GM10847 (cell line): ENCODE results near the gene TNNT3.

Experiments
- POLR2A ChIP-seq: IDR thresholded peaks from 2 replicates; pipeline ENCODE4 v1.6.1; 2011; ENCODE audit not compliant: insufficient read length; ENCODE audit errors: extremely low read depth

Gene TNNT3

DNA sequence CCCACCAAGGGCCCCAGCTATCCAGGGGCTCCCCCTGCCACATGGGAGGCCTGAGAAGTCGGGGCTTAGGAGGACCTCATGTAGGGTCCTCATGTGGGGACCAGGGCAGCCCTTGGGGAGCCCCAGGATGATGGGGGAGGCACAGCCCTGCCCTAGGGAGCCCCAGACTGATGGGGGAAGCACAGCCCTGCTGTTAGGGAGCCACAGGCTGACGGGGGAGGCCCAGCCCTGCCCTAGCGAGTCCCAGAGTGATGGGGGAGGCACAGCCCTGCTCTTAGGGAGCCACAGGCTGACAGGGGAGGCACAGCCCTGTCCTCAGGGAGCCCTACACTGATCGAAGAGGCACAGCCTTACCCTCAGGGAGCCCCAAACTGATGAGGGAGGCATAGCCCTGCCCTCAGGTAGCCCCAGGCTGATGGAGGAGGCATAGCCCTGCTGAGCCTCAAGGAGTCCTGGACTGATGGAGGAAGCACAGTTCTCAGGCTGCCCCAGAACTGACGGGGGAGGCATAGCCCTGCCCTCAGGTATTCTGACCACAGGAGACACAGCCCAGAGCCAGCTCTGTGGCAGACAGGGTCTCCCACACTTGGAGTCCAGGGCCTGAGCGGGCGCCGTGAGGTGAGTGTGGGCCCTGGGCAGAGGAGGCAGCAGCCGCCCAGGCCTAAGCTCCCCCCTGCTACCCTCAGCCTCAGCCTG, 38.6 kb upstream of the TNNT3 start:
- TF ChIP-seq POLR2A = no peak

DNA sequence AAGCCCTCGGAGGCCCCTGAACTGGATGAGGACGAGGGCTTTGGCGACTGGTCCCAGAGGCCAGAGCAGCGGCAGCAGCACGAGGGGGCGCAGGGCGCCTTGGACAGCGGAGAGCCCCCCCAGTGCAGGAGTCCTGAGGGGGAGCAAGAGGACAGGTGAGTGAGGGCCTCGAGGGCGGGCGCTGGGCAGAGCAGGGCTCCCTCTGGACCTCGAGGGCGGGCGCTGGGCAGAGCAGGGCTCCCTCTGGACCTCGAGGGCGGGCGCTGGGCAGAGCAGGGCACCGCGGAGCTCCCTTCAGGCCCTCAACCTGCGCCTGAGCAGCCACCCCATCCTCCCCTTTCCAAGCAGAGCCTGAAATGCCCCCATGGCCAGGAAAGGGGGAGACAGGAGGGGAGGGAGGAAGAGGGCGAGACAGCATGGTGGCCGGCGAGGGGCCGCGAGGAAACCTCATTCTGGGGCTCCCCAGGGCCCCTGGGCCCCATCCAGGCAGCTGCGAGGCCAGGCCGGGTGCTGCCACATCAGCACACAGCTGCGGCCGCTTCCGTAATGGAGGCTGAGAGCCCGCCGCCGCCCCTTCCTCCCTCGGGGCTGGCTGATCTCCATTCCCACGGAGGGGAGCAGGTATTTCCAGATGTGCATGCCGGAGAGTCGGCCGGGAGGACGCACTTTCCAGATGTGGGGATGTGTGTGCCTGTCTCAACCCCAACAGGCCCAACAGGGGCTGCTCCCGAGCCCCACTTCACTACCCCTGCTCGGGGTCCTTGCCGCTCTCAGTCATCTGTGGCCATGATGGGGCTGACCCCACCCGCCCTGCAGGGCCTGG, 37.9 kb upstream of the TNNT3 start:
- no peak for TF ChIP-seq POLR2A

DNA sequence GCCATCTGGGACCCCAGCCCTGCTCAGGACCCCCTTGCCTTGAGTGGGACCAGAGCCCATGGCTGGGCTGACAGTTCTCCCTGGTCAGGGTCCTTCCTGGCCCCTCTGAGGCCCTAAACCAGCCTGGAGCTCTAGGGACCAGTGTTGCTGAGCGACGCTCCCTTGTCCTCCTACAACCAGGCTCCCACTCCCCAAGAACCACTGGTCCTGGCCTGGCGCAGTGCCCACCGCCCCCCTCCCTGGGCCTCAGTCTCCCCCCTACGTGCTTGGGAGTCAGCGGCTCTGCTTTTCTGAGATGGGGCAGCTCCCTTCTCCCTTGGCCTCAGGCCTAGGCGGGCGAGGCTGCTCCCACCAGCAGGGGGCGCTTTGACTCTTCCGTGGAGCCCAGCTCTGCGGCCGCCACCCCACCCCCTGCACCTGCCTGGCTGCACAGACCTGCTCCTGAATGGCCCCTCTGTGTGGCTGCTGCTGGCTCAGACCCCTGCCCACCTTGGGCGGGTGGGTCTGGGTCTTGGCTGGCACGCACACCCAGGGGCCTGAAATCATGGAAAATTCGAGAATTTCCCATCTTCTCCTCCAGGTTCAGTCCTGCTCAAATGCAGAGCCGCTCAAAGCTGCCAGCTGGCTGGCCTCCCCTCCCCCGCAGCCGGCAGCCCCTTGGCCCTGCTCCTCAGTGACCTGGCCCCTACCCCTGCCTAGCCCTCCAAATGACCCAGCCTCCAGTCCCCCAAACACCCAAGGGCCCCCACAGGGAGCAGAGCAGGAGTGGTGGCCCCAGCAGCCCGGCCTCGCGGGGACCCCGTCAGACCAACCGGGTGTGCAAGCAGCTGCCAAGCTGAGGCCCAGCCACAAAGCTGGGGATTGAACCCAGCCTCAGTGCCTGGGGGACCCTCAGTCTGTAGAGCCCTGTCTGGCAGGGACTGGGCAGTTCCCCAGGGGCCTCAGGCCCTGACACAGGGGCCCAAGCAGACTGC, 37.0 kb upstream of the TNNT3 start:
- TF ChIP-seq POLR2A = no peak

DNA sequence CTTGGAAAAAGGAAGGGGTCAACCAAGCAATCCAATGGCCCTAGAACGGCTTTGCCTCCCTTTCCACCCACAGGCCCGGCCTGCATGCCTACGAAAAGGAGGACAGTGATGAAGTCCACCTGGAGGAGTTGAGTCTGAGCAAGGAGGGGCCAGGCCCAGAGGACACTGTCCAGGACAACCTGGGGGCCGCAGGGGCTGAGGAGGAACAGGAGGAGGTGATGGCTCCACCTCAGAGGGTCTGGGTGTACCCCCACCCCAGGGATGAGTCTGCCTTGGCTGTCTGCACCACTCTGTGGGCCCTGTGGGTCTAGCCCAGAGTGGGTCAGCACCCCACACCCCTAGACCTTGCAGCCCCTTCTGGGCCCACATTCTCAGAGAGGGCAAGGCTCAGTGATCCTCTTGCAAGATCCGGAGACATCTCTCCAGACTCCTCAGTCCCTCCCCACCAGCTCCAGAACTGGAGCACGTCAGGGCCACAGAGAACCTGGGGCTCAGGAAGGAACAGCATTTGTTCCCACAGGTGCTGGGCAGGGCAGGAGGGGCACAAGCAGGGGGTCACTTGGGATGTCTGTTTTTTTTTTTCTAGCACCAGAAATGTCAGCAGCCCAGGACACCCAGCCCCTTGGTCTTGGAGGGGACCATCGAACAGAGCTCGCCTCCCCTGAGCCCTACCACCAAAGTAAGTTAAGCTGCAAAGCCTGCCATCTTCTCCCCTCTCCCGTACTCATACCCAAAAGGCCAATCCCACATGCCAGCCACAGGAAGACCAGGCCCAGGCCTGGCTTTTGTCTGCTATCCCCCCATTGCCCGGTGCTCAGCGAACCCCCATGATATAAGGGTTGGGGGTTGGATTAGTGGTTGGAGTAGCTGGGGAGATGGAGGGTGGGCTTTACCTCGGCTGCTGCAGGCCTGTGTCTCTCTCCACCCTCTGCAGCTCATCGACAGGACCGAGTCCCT, 35.9 kb upstream of the TNNT3 start:
- TF ChIP-seq POLR2A = no peak

DNA sequence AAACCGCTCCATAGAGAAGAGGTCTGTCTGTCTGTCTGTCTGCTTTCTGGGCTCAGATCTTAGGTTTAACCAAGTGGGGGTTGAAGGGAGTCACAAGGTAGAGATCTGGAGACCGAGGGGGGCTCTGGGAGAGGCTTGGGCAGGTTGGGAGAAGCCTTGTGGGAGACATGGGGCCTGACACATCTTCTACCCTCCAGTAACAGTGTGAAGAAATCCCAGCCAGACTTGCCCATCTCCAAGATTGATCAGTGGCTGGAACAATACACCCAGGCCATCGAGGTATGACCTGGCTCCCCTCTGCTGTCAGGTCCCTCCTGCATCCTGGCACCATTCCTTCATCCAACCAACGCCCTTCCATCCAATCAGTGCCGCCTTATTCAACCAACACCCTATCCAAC, 35.2 kb upstream of the TNNT3 start:
- no peak for TF ChIP-seq POLR2A

DNA sequence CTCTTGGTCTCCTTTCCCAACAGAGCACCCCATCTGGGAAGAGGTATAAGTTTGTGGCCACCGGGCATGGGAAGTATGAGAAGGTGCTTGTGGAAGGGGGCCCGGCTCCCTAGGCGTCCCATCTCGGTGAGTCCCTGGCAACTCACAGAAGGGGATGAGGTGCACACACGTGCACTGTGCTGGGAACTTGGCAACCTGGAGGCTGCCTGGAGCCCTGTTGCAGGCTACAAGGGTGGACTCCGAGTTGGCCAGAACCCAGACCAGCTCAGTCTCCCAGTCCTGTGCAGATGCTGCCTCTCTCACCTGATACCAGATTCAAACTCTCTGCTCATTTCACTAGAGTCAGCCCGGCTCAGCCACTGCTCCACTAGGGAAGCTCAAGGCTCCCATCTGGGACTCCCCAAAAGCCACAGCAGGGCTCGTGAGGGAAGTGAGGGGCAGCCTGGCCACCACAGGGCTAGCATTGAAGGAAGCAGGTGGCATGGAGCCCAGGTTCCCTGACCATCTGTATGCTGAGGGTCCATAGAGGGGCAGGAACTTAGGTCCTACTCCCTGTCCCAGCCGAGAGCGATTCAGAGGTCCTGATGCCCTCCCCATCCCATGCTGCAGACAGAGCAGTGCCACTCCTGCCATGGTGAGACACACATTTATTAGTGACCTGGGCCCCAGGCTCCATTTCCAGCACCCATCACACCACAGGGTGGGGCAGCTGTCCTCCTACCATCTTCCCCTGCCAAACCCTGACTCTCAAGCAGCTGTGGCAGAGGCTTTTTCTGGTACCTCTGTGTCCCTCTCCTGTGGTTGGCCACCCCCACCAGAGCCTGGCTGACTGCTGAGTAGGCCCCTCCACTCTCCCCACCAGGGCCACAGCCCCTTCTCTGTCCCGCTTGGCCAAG, 31.8 kb upstream of the TNNT3 start:
- TF ChIP-seq POLR2A = no peak

DNA sequence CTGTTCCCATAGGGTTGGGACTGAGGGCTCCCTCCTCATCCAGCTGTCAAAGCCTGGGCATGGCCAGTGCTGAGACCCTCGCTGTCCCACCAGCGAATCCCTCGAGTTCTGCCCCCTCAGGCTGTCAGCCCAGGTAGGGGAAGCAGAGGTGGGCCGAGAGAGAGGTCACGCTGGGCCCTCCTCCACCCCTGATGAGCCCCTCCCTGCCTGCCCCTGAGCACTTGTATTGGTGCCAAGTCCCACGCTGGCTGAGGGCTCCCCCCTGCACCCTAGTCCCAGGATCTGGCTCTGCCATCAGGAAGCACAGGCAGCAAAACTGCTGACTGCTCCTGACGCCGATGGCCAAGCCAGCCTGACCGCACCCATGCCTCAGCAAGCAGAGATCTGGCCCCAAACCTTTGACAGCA, 31.2 kb upstream of the TNNT3 start:
- TF ChIP-seq POLR2A = no peak

DNA sequence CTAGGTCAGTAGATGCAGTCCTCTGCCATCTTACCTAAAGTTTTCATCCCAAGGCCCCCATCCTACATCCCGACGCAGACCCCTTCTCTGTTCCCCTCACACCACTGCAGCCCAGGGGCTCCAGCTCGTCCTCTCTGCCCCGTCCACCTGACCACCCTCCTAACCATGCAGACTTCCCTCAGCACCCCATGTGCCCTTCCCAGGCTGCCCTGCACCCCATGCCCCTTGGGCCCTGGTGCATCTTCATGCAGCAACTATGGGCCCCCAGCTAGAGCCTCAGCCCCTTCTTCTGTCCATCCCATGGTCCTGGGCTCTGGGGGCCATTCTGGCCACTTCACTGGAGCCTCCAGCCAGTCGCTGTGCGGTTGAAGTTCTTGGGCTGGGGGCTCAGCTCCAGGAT, 30.7 kb upstream of the TNNT3 start:
- no peak for TF ChIP-seq POLR2A

DNA sequence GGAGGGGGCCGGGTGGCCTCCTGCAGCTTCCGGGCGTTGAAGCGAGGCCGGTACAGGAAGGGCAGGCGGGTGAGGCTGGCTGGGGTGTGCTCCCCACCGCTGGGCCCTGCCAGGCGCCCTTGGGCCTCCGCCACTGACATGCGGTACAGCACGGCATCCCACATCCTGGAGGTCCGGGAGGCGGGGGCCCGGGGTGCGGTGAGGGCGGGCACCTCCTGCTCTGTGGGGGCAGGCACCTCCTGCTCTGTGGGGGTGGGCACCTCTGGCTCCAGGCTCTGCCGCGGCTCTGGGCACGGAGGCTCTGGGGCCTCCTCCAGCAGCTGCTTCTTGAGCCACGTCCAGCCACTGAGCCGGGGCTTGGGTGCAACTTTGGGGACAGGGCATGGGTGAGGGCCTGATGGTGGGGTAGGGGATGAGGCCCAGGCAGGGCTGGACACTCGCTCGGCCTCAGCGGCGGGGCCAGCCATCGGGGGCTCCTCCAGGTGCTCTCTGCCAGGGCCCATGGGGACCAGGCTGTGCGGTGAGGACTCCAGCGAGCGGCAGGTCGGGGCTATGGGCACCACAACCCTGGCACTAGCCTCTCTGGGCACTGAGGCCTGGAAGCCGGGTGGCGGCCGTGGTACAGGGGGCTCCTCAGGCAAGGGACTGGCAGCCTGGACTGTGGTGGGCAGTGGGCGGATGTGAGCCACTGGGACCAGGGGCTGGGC, 30.1 kb upstream of the TNNT3 start:
- TF ChIP-seq POLR2A = no peak

DNA sequence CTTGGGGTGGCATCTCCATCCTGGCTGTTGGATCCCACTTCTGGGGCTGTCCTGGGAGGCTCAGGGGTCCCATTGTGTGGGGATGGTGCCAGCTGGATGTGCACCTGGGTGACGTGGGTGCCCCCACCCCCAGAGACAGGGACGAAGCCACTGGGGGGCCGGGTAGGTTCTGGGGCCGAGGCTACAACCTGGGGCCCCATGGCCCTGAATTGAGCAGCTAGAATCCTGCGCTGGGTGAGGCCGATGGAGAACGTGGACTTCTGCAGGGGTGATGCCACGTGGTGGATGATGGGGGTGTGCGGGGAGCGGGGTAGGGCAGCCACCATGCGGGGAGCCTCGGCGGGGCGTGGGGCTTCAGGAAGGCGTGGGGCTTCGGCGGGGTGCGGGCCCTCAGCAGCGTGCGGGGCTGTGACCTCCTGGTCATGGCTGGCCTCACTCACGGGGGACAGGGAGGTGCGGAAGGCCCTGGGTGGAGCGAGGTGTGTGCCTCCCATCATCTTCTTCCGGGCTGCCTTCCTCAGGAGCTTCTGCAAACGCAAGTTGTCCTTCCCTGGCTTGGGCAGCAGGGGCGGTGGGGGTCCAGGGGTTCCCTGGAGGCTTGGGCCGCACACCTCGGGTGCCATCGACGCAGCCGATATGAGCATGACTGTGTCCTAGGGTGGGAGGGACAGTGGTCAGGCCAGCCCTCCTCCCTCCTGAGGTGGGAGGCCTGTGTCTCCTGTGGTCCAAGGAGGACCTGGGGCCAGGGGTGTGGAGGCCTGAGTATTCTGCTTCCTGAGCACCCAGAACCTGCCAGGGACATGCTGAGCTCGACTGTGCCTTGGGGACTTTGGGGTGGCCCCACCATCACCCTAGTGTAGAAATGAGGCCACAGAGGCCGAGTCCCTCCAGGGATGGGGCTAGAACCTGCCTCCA, 29.3 kb upstream of the TNNT3 start:
- TF ChIP-seq POLR2A = no peak

DNA sequence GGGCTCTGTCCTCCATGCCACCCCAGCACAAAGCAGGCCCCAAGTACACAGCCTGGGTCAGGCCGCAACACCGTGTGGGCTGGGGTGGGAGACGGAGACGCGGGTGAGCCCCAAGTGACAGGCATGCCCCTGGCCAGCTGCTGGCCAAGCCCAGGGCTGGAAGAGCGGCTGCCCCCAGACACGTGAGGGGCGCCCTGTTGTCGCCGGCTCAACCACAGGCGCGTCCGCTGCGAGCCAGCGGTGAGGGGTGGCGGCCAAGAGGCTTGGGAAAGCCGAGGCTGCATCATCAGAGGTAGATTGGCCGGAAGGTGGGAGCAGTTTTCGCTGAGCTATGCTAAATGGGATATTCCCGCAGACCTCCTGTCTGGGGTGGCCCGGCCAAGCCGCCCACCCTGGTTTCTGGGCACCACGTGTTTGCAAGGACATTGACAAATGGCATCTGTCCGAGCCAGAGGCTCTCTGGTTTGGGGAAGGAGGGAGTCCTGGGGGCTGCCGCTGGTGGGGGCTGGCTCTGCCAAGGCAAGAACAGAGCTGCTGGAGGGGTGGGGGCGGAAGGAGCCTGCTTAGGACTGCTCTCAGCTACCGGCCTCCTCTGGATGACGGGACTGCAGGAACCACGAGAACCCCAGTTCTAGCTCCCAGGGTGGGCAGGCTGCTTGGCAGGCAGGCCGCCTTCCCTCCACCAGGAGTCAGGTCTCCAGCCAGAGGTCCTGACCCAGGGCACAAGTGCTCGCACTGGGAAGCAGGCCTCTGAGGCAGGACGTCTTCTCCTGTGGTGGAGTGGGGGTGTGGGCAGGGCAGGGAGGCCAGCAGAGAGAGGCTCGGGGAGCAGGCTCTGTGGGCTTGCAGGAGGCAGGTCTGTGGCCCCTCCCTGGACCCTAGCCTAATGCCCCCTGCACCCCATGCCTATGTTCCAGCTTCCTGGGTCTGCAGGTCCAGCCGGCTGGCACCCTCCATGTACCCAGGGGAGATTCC, 28.4 kb upstream of the TNNT3 start:
- TF ChIP-seq POLR2A = no peak
